Stimulated activated naive CD8-positive, alpha-beta T cell treated with anti-CD3 and anti-CD28 coated beads, Interleukin-15, Interleukin-2, amounts not matched to agents 100 U/mL and 50 U/mL, for 24 hours (primary cell): ENCODE measurements around the gene TMC1.
"Not testable (repeated sequence)": the region's sequence is repeated elsewhere in the genome, so short reads cannot be mapped to it uniquely, and the experiment has no call there.

ENCODE experiments used
- ATAC-seq: fragments of 150-1000 bp; cut with Tn5 transposase; one replicate; pipeline ENCODE4 v1.10.0; 2021
- DNase-seq: peaks from one replicate; pipeline ENCODE4 v3.0.0; 2021

TMC1 gene

GRCh38 chr9:72772661-72773060 is 251.3 kb downstream of the TMC1 start:
- ATAC-seq, result no peak
- DNase-seq, result no peak

- no peak for ATAC-seq
- DNase-seq, result no peak
Observed at GRCh38 chr9:72773570-72773969, 252.2 kb downstream of the TMC1 start.

- ATAC-seq (no peak), DNase-seq (no peak)
Observed at GRCh38 chr9:72775570-72775969, 254.2 kb downstream of the TMC1 start.

GRCh38 chr9:72779614-72780013 is 258.2 kb downstream of the TMC1 start:
- DNase-seq, result no peak
- no peak for ATAC-seq

GRCh38 chr9:72786948-72787347 is 265.5 kb downstream of the TMC1 start:
- ATAC-seq (no peak), DNase-seq (no peak)

- ATAC-seq (no peak), DNase-seq (no peak)
Observed at GRCh38 chr9:72788966-72789735, 267.7 kb downstream of the TMC1 start.

- ATAC-seq (no peak), DNase-seq (no peak)
Observed at GRCh38 chr9:72789885-72790284, 268.5 kb downstream of the TMC1 start.

- ATAC-seq, result no peak
- DNase-seq, result no peak
Observed at GRCh38 chr9:72790989-72791388, 269.6 kb downstream of the TMC1 start.

- DNase-seq, result no peak
- ATAC-seq, result no peak
Observed at GRCh38 chr9:72791436-72791835, 270.0 kb downstream of the TMC1 start.

GRCh38 chr9:72794946-72795345 is 273.5 kb downstream of the TMC1 start:
- ATAC-seq (no peak), DNase-seq (no peak)

GRCh38 chr9:72800328-72800994 is 279.1 kb downstream of the TMC1 start:
- ATAC-seq (no peak), DNase-seq (no peak)

GRCh38 chr9:72805238-72805637 is 283.8 kb downstream of the TMC1 start:
- DNase-seq (no peak), ATAC-seq (no peak)

- ATAC-seq, DNase-seq: not testable (repeated sequence)
Observed at GRCh38 chr9:72806313-72806809, 285.0 kb downstream of the TMC1 start.

- DNase-seq, result no peak
- ATAC-seq, result no peak
Observed at GRCh38 chr9:72807765-72808445, 286.5 kb downstream of the TMC1 start.

- ATAC-seq, result no peak
- no peak for DNase-seq
Observed at GRCh38 chr9:72808446-72808768, 287.0 kb downstream of the TMC1 start.

- DNase-seq (no peak), ATAC-seq (no peak)
Observed at GRCh38 chr9:72809586-72809985, 288.2 kb downstream of the TMC1 start.

GRCh38 chr9:72812559-72813111 is 291.2 kb downstream of the TMC1 start:
- no peak for DNase-seq
- no peak for ATAC-seq

GRCh38 chr9:72813544-72813943 is 292.1 kb downstream of the TMC1 start:
- ATAC-seq (no peak), DNase-seq (no peak)

GRCh38 chr9:72814083-72814597 is 292.7 kb downstream of the TMC1 start:
- no peak for ATAC-seq
- no peak for DNase-seq

GRCh38 chr9:72816666-72817065 is 295.3 kb downstream of the TMC1 start:
- DNase-seq (no peak), ATAC-seq (no peak)

GRCh38 chr9:72817413-72817812 is 296.0 kb downstream of the TMC1 start:
- ATAC-seq (no peak), DNase-seq (no peak)

- ATAC-seq, result no peak
- no peak for DNase-seq
Observed at GRCh38 chr9:72818385-72818784, 297.0 kb downstream of the TMC1 start.

- DNase-seq, result no peak
- no peak for ATAC-seq
Observed at GRCh38 chr9:72823971-72824370, 302.6 kb downstream of the TMC1 start.
